Ovary (tissue), 9 donors: ENCODE measurements around the gene GPATCH2. TPM values are rescaled to one million over a fixed set of nuclear protein-coding genes. Genes with fewer than 3 reads are reported as not detected.

Experiments used
- DNase-seq, 5 donors: peaks; one replicate each; pipeline ENCODE4 v3.0.0-alpha.2; 2019 to 2020
- H3K27ac ChIP-seq, 2 donors: fragments of 200-600 bp; one replicate each; pipeline versions ENCODE4 v1.5.1 to v1.8.0; 2019 to 2022
- H3K27me3 ChIP-seq: fragments of 200-600 bp; one replicate; pipeline ENCODE4 v1.8.0; 2022
- H3K36me3 ChIP-seq: fragments of 200-600 bp; sonication (generic); one replicate; pipeline ENCODE4 v1.5.1; 2019
- H3K4me1 ChIP-seq: one replicate; pipeline ENCODE4 v1.8.1; 2013; ENCODE audit warnings: mild to moderate bottlenecking, moderate library complexity; ENCODE audit not compliant: insufficient read depth
- H3K4me3 ChIP-seq: fragments of 200-600 bp; sonication (generic); one replicate; pipeline ENCODE4 v1.5.1; 2017
- H3K9me3 ChIP-seq, 2 donors: fragments of 200-600 bp in 1 of 2; sonication (generic) in 1 of 2; one replicate each; pipeline versions ENCODE4 v1.5.1 to v1.8.1; 2013 to 2019; ENCODE audit warnings: mild to moderate bottlenecking in 1 of 2, moderate library complexity in 1 of 2
- EP300 ChIP-seq: sonication (generic); formaldehyde crosslinking; IDR thresholded peaks from one replicate; pipeline ENCODE4 v1.6.1; 2017; ENCODE audit warnings: antibody characterized with exemption
- POLR2A ChIP-seq: fragments of 450-650 bp; IDR thresholded peaks from one replicate; pipeline ENCODE4 v1.6.1; 2017; ENCODE audit warnings: antibody characterized with exemption, mild to moderate bottlenecking, moderate library complexity
- WGBS, 3 donors: extraction: QIAGEN DNeasy Blood & Tissue Kit in 1 of 3; methylation state at CpG; one replicate each; pipeline versions ENCODE4 v1.1.5 to v1.1.7; 2013 to 2017; 5-methylcytosine and 5-hydroxymethylcytosine counted together
- intact Hi-C, 4 donors: fragments of 100-400 bp; cut with DNase I; formaldehyde crosslinking; loops; one replicate each; pipeline versions ENCODE4 v1.11.0 to v1.15.1; 2022 to 2023
- polyA plus RNA-seq, 2 donors: library from polyadenylated mRNA; stranded (reverse); fragments of 200-250 nt in 1 of 2; fragments of 350-450 nt in 1 of 2; fragmentation: Illumina TruSeq in 1 of 2; extraction: RNeasy Lipid Tissue Mini Kit (QIAGEN cat#74804) in 1 of 2; gene quantifications; one replicate each; pipeline ENCODE4 v1.2.3, GENCODE V29; 2013 to 2014
- total RNA-seq, 7 donors: library from RNA; depleted of rRNA in 2 of 7; stranded (reverse); fragments of >200 nt in 2 of 7; fragmentation: NEBNext Ultra II Directional in 3 of 7; extraction: Animal tissue kit (Norgen Biotek cat#: 25700) in 3 of 7; gene quantifications; one replicate each; pipeline versions ENCODE4 v1.1.0 to v1.2.4, GENCODE V29; 2016 to 2023
- TF ChIP-seq, protein P1 (sequence below), 3 donors: fragments of 450-650 bp in 2 of 3; fragments of 200-600 bp in 1 of 3; IDR thresholded peaks; one replicate each; pipeline versions ENCODE4 v1.5.1 to v1.8.0; 2016 to 2022; ENCODE audit warnings: antibody characterized with exemption in 3 of 3, mild to moderate bottlenecking in 1 of 3
- donor health status: DM: no; HTN: no; CAD: no; lungs with moderate emphysema.
- donor health status: DM: no; HTN: no; CAD: no.
- donor health status: Bipolar disorder and iron deficiency.
- donor health status: DM: yes; HTN: yes; CAD: no.
- donor health status: DM: no; HTN: no; CAD: no.
- donor health status: DM: yes; HTN: yes; CAD: no.

Gene GPATCH2
- total and polyA plus RNA-seq, 9 donors = 3.7 to 16.5 (median 10.4) TPM

DNA sequence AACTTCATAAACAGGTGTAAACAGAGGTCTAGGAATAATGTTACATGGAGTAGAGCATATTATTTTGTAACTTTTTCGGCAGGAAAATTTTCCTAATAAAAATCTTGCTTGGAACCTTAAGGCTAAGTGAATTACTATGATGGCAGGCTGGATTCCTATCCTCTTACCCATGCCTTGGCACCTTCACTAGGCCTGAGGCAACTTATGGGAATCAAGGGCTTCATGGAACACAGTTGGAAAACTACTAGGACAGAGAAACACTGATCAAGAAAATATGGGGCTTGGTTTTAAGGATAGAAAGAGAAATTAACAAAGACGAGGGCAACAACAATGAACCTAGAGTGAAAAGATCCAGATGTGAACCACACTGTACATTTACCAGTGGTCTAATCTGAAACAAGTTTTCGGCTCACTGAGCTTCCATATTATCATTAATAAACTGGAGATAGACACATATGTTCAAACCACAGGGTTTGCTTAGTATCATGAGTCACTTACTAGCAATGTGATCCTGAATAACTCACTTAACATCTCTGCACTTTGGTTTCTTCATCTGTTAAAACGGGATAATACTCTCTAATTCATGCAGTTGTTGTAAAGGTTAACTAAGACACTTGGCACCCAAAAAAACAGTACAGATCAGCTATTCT lies 68.5 kb downstream of the GPATCH2 start:
- Histone ChIP-seq H3K27me3 (no peaks in the 10 kb centered on the region), H3K9me3 (no peaks in the 10 kb centered on the region), H3K27ac (no peak overlapping the region), H3K36me3 (no peaks in the 10 kb centered on the region), H3K4me1 (no peaks in the 10 kb centered on the region), H3K4me3 (no peak overlapping the region)
- intact Hi-C loops = no loop called here
- no peak for DNase-seq
- 76 to 88% (median 81%) methylated on average over 4 of the region's 4 CpGs for WGBS, 3 donors
- TF ChIP-seq POLR2A = no peak
- no peak for TF ChIP-seq EP300
- TF ChIP-seq, protein P1, sequence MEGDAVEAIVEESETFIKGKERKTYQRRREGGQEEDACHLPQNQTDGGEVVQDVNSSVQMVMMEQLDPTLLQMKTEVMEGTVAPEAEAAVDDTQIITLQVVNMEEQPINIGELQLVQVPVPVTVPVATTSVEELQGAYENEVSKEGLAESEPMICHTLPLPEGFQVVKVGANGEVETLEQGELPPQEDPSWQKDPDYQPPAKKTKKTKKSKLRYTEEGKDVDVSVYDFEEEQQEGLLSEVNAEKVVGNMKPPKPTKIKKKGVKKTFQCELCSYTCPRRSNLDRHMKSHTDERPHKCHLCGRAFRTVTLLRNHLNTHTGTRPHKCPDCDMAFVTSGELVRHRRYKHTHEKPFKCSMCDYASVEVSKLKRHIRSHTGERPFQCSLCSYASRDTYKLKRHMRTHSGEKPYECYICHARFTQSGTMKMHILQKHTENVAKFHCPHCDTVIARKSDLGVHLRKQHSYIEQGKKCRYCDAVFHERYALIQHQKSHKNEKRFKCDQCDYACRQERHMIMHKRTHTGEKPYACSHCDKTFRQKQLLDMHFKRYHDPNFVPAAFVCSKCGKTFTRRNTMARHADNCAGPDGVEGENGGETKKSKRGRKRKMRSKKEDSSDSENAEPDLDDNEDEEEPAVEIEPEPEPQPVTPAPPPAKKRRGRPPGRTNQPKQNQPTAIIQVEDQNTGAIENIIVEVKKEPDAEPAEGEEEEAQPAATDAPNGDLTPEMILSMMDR (IDR thresholded peaks at IDR 0.05) = no peak

- no peak for DNase-seq
- 59 to 76% (median 68%) methylated on average over 4 of the region's 4 CpGs for WGBS, 3 donors
- intact Hi-C loops = no loop called here
- no peaks in the 10 kb centered on the region for H3K4me1 ChIP-seq
- H3K9me3 ChIP-seq = no peaks in the 10 kb centered on the region
- H3K27me3 ChIP-seq = no peaks in the 10 kb centered on the region
- no peak overlapping the region for H3K27ac ChIP-seq
- no peak for TF ChIP-seq EP300
- TF ChIP-seq POLR2A = no peak
- TF ChIP-seq, protein P1 (IDR thresholded peaks at IDR 0.05) = no peak
- no peaks in the 10 kb centered on the region for H3K36me3 ChIP-seq
- H3K4me3 ChIP-seq = no peak overlapping the region
Observed at GRCh38 chr1:217561446-217561845, 69.4 kb downstream of the GPATCH2 start.

- intact Hi-C loops = no loop called here
- H3K27ac ChIP-seq = no peak overlapping the region
- H3K4me1 ChIP-seq = no peaks in the 10 kb centered on the region
- no peaks in the 10 kb centered on the region for H3K27me3 ChIP-seq
- no peaks in the 10 kb centered on the region for H3K9me3 ChIP-seq
- H3K36me3 ChIP-seq = no peaks in the 10 kb centered on the region
- no peak for TF ChIP-seq POLR2A
- TF ChIP-seq EP300 = no peak
- TF ChIP-seq, protein P1 (IDR thresholded peaks at IDR 0.05) = no peak
- DNase-seq = no peak
- no peak overlapping the region for H3K4me3 ChIP-seq
- whole genome bisulfite sequencing, 3 donors = 69 to 82% (median 79%) methylated on average over 1 of the region's 1 CpG
Observed at GRCh38 chr1:217554849-217555248, 76.0 kb downstream of the GPATCH2 start.

DNA sequence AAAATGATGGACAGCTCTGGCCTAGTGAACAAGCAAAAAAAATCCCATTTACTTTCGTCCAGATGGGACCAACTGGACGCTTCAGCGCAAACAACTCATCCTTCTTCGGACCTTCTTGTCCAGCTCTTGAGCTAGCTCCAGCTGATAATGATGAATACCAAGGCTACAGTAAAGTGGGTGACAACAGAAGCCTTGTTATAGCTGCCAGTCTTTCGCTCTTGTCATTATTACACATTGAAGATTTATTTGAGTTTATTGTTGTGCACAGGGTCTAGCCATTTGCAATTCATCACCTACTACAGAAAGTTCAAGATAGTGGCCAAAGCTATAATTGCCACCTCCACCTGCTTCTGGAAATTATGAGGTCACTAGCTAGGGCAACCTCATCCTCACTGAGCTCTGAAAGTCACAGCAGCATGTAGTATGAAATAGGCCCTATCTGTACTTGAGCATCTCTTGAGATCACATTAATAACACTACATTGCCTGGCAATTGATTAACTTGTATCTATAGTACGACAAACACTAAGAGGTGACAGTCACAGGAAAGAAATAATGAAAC lies 76.9 kb downstream of the GPATCH2 start:
- TF ChIP-seq, protein P1 (IDR thresholded peaks at IDR 0.05) = no peak
- TF ChIP-seq EP300 = no peak
- no peak for DNase-seq
- Histone ChIP-seq H3K9me3 (no peaks in the 10 kb centered on the region), H3K27ac (no peak overlapping the region), H3K4me1 (no peaks in the 10 kb centered on the region), H3K27me3 (no peaks in the 10 kb centered on the region), H3K4me3 (no peak overlapping the region), H3K36me3 (no peaks in the 10 kb centered on the region)
- intact Hi-C loops = no loop called here
- 83 to 97% (median 91%) methylated on average over 6 of the region's 6 CpGs for WGBS, 3 donors
